ENCODE results near the gene SEMA7A.

The SEMA7A gene

GRCh38 chr15:74453925-74454763, 20.4 kb upstream of the SEMA7A start:
- DNase-seq (ENCODE audit: extremely low read depth in 1 of 2, low read depth in 1 of 2), result no peak

GRCh38 chr15:74451861-74452835, 18.4 kb upstream of the SEMA7A start:
- DNase-seq (ENCODE audit: extremely low read depth in 1 of 2, low read depth in 1 of 2), result no peak

- no peak for DNase-seq (ENCODE audit: extremely low read depth in 1 of 2, low read depth in 1 of 2)
Measured at GRCh38 chr15:74451322-74451721, 17.6 kb upstream of the SEMA7A start.

GRCh38 chr15:74449643-74450205, 16.0 kb upstream of the SEMA7A start:
- DNase-seq (ENCODE audit: extremely low read depth in 1 of 2, low read depth in 1 of 2), result no peak

- DNase-seq (ENCODE audit: extremely low read depth in 1 of 2, low read depth in 1 of 2), result no peak
Measured at GRCh38 chr15:74449095-74449494, 15.3 kb upstream of the SEMA7A start.

GRCh38 chr15:74445816-74446763, 12.3 kb upstream of the SEMA7A start:
- no peak for DNase-seq (ENCODE audit: extremely low read depth in 1 of 2, low read depth in 1 of 2)

- no peak for DNase-seq (ENCODE audit: extremely low read depth in 1 of 2, low read depth in 1 of 2)
Measured at GRCh38 chr15:74444106-74445062, 10.6 kb upstream of the SEMA7A start.

- DNase-seq (ENCODE audit: extremely low read depth in 1 of 2, low read depth in 1 of 2), result no peak
Measured at GRCh38 chr15:74443100-74443909, 9.5 kb upstream of the SEMA7A start.

- no peak for DNase-seq (ENCODE audit: extremely low read depth in 1 of 2, low read depth in 1 of 2)
Measured at GRCh38 chr15:74442604-74443003, 8.8 kb upstream of the SEMA7A start.

GRCh38 chr15:74442063-74442462, 8.3 kb upstream of the SEMA7A start:
- DNase-seq (ENCODE audit: extremely low read depth in 1 of 2, low read depth in 1 of 2), result no peak

GRCh38 chr15:74441248-74441941, 7.6 kb upstream of the SEMA7A start:
- no peak for DNase-seq (ENCODE audit: extremely low read depth in 1 of 2, low read depth in 1 of 2)

GRCh38 chr15:74438721-74439316, 5.1 kb upstream of the SEMA7A start:
- DNase-seq (ENCODE audit: extremely low read depth in 1 of 2, low read depth in 1 of 2), result peak in 1 of 2 donors; percentile 68

- DNase-seq (ENCODE audit: extremely low read depth in 1 of 2, low read depth in 1 of 2), result no peak
Measured at GRCh38 chr15:74438206-74438605, 4.4 kb upstream of the SEMA7A start.

- DNase-seq (ENCODE audit: extremely low read depth in 1 of 2, low read depth in 1 of 2), result no peak
Measured at GRCh38 chr15:74434263-74435136, 742 bp upstream of the SEMA7A start.

- DNase-seq (ENCODE audit: extremely low read depth in 1 of 2, low read depth in 1 of 2), result no peak
Measured at GRCh38 chr15:74432968-74433591, 678 bp downstream of the SEMA7A start.

Data from stimulated activated CD8-positive, alpha-beta memory T cell treated with anti-CD3 and anti-CD28 coated beads, Interleukin-7, amount 100 ng/mL, for 48 hours (primary cell).